NCI-H146 (cell line): Measurements from ENCODE around the gene VLDLR.

ENCODE experiments used
- DNase-seq: peaks from one replicate; lab custom pipeline; 2025; lab: John Stamatoyannopoulos, UW

Gene VLDLR

GRCh38 chr9:2620919-2621721, 467 bp upstream of the VLDLR start:
- peak; percentile 96 for DNase-seq

GRCh38 chr9:2622461-2623287, 1.1 kb downstream of the VLDLR start:
- peak; percentile 76 for DNase-seq

GRCh38 chr9:2623288-2624050, 1.9 kb downstream of the VLDLR start:
- peak; percentile 69 for DNase-seq

- DNase-seq, result no peak
Measured at GRCh38 chr9:2624051-2624682, 2.6 kb downstream of the VLDLR start.

GRCh38 chr9:2625427-2625826, 3.8 kb downstream of the VLDLR start:
- no peak for DNase-seq

GRCh38 chr9:2628919-2629318, 7.3 kb downstream of the VLDLR start:
- DNase-seq, result no peak

- no peak for DNase-seq
Measured at GRCh38 chr9:2630158-2630557, 8.6 kb downstream of the VLDLR start.

GRCh38 chr9:2631263-2631662, 9.7 kb downstream of the VLDLR start:
- no peak for DNase-seq

GRCh38 chr9:2634153-2634552, 12.6 kb downstream of the VLDLR start:
- no peak for DNase-seq

- no peak for DNase-seq
Measured at GRCh38 chr9:2634818-2635217, 13.2 kb downstream of the VLDLR start.

- DNase-seq, result no peak
Measured at GRCh38 chr9:2635922-2636321, 14.3 kb downstream of the VLDLR start.

- no peak for DNase-seq
Measured at GRCh38 chr9:2637390-2637789, 15.8 kb downstream of the VLDLR start.

GRCh38 chr9:2638871-2639673, 17.5 kb downstream of the VLDLR start:
- no peak for DNase-seq

- no peak for DNase-seq
Measured at GRCh38 chr9:2639786-2640185, 18.2 kb downstream of the VLDLR start.

GRCh38 chr9:2640570-2640969, 19.0 kb downstream of the VLDLR start:
- DNase-seq, result no peak

- no peak for DNase-seq
Measured at GRCh38 chr9:2641033-2641432, 19.4 kb downstream of the VLDLR start.

- DNase-seq, result no peak
Measured at GRCh38 chr9:2642068-2642467, 20.5 kb downstream of the VLDLR start.

- no peak for DNase-seq
Measured at GRCh38 chr9:2645569-2645968, 24.0 kb downstream of the VLDLR start.

- DNase-seq, result no peak
Measured at GRCh38 chr9:2655411-2655901, 33.9 kb downstream of the VLDLR start.

- DNase-seq, result no peak
Measured at GRCh38 chr9:2657427-2657826, 35.8 kb downstream of the VLDLR start.

- no peak for DNase-seq
Measured at GRCh38 chr9:2662496-2662895, 40.9 kb downstream of the VLDLR start.
